NCI-H748 (cell line): ENCODE results near the gene AREG.

Experiments used
- DNase-seq: peaks from one replicate; lab custom pipeline; 2025; ENCODE audit not compliant: unreplicated experiment; lab: John Stamatoyannopoulos, UW

The AREG gene

GRCh38 chr4:74456849-74457395, 12.0 kb downstream of the AREG start:
- DNase-seq: no peak

DNA sequence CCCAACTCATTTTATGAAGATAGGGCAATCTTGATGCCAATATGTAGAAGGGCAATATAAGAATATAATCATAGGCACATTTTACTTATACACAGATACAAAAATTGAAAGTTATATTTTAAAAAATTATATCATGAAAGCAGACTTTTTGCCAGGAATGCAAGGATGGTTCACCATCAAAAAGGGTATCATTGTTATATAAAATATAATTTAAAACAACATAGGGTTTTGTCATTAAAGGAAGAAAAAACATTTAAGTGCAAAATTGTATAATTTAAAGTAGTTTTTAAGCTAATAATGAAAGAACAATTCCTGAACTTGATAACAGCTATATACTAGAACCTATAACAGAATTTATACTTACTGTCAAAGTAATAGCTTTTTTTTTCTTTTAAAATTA, 15.9 kb downstream of the AREG start:
- no peak for DNase-seq

DNA sequence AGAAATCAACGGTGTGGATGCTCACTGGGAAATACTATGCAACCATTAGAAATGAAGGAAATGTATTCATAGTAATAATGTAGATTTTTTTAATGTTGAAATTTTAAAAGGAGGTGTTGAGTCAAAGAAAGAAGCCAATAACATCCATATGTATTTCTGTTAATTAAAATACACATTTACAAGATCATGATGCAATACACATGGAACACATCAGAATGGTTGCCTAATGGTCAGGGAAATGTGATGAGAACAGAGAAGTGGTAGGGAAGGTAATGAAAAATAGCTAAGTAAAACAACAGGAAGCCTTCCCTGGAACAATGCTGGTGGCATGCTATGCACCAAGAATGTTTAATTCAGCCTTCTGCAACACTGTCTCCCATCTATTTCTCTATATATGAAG, 18.2 kb downstream of the AREG start:
- no peak for DNase-seq

GRCh38 chr4:74464291-74464690, 19.4 kb downstream of the AREG start:
- DNase-seq: no peak

DNA sequence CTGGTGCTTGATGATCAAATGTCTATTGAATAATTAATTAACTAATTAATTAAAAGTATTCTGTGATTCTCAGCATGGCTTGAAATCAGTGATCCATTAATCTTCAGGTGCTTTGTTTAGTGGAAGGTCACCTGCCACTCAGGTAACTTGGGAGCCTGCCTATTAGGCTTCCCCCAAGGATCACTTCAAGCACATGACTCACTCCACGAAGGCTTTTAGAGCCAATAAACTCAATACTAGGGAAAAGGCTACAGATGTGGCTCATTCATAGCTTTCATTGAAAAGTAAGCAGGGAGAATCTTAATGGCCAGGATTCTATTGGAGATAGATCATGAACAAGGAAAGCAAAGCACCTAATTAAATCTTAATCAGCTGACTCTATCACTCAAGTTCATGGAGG, 21.3 kb downstream of the AREG start:
- DNase-seq: no peak

DNA sequence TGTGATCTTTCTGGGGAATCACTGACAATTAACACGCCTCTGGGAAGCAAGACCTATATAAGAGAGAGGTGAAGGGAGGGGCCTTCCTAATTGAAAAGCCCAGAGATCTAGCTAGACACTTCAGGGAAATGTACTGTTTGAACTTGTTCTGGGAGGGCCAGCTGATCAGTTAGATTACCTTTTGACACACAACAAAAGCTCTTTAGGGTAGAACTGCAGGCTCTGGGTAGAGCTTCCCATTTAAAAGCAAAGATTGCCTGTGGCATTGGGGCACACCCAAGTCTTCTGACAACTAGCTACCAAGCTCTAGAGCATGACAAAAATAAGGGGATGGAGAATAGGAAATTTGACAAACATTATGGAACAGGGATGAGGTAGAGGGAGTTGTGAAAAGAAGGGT, 26.3 kb downstream of the AREG start:
- no peak for DNase-seq

DNA sequence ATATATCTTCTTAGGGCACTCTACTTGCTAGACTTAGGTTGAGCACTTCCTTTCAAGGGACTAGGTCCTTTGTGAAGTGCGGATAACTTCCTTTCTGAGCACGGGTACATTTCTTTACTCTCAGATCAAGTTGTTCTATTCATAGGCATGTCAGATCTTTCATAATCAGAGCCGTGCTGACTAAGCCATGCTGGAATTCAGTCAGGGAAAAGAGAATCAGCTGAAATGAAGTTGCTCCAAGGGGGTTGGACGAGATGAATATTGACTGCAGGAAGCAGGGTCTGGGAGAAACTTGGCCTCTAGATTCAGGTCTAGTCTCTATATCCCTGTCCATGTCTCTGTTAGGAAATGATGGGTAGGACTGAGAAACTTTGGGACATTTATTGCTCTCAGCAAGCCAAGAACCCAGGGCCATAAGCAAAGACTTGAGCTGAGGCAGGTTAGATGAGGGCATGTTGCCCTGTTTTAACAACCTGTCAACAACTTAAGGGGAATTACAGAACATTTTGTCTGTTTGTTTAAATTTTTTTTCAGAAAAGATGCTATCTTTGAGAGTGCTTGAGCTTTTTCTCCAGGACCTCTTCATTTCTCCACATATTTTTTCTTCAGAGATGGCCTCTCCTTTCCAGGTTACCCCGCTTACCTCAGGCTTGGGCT, 28.3 kb downstream of the AREG start:
- no peak for DNase-seq

- DNase-seq: no peak
Observed at GRCh38 chr4:74474345-74475090, 29.6 kb downstream of the AREG start.

GRCh38 chr4:74475091-74475800, 30.3 kb downstream of the AREG start:
- DNase-seq: no peak

DNA sequence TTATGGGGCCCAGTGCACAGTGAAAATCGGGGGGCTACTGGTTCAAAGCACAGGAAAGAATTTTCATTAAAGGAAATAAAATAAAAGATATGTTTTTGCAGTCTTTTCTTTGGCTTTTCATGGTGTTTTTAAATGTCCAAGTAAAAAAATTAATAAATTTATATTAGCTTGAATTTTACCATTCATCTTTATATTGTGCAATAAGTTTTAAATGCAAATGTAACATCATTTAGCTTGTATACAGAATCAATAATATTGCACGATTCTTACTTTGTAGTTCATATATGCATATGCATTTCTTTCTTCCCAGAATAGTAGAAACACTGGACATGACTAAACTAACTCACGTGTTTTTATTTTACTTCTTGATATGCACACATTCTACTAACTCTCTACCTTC, 31.0 kb downstream of the AREG start:
- no peak for DNase-seq

DNA sequence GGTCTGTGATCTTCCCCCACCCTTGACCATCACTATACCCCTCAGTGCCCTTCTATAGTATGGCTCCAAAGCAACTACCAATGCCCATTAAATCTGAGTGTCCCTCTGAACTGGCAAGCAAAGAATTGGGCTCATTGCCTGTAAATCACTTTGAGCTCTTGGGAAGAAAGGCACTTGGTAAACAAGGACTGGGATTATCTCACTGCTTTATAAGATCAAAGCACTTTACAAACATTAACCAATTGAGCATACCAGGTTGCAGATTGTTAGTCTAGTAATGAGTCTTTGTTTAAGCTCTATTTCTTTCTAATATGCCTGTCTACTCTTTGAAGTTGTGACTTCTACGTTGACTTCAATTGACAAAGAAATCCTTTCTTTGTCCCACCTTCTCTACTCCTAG, 34.1 kb downstream of the AREG start:
- no peak for DNase-seq

DNA sequence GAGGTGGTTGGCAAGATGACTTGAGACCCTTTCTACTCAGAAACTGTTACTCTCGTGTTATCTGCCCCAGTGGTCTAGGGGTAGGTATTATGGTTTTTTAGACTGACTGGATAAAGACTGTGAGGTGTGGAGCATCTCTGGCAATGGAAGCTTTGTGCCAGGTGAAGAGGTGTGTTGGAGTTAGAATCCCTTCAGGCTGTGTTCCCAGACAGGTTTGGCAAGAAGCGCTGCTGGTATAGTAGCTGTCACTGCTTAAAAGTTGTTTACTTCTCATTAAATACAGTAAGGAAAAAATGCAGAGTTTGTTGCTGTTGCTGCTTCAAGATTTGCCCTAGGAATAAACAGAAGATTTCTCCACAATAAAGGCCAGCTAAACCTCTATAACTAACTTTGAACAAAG, 35.3 kb downstream of the AREG start:
- DNase-seq: no peak

DNA sequence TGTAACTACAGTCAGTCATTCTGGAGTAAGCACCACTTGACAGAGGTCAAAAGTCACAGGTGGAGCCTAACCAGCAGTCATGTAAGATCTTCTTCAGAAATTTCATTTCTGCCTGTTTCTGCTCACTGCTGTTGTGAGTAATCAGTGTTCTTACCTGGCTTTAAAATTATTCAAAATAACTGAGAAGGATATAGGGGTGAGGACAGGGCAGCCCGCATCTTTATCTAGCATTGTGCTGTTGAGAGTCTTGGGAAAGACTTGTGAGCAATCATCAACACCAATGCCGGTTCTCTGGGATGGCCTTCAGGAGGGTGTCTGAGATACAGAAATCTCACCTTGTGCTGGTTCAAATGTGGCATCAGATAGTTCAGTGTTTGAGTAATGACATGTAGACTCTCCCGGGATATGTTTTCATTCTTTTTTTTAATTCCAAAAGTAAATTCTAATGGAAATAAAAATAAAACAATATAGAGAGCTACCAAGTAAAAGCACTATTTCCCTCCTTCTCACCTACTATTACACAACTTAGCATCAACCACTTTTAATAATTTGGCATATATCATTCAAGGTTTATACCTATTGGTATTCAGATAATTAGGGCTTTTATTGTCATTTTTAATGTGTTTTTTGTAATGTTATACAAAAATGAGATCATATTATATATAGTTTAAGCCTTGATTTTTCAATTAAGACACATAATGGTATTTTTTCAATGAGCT, 37.1 kb downstream of the AREG start:
- DNase-seq: no peak

- DNase-seq: no peak
Observed at GRCh38 chr4:74483226-74483911, 38.4 kb downstream of the AREG start.

DNA sequence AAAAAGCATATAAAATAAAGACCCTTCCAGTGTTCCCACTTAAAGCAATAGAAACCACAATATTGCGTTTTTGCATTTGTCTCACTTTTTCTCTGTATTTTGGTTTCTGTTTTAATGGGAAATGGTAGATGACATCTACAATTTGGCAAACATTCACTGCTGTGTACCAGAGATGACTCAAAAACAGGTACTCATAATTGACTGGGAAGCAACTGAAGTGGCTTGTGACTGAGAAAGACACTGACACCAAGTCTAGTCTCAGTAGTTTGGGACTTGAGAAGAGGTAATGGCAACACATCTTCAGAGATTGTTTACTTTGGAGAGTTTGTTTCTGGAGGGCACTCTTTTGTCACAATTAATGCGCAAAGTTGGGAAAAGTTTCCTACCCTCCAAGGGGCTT, 42.0 kb downstream of the AREG start:
- DNase-seq: no peak

DNA sequence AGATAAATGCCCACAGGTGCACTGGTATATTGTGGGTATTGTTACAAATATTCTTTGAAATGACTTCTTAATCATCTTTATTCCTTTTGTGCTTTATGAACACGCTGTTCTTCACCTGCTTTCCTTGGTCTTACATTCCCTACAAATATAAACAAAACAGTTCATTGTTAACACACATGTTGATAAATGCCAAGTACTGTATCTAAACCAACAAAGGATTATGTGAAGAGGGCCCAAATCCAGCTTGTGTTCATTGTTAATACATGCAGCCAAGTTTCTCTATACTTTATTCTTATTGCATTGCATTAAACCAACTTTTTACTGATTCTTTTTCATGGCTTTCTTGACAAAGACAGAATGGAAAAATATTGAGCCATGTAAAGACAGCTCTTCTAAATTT, 42.8 kb downstream of the AREG start:
- no peak for DNase-seq

GRCh38 chr4:74490736-74491135, 45.8 kb downstream of the AREG start:
- no peak for DNase-seq

DNA sequence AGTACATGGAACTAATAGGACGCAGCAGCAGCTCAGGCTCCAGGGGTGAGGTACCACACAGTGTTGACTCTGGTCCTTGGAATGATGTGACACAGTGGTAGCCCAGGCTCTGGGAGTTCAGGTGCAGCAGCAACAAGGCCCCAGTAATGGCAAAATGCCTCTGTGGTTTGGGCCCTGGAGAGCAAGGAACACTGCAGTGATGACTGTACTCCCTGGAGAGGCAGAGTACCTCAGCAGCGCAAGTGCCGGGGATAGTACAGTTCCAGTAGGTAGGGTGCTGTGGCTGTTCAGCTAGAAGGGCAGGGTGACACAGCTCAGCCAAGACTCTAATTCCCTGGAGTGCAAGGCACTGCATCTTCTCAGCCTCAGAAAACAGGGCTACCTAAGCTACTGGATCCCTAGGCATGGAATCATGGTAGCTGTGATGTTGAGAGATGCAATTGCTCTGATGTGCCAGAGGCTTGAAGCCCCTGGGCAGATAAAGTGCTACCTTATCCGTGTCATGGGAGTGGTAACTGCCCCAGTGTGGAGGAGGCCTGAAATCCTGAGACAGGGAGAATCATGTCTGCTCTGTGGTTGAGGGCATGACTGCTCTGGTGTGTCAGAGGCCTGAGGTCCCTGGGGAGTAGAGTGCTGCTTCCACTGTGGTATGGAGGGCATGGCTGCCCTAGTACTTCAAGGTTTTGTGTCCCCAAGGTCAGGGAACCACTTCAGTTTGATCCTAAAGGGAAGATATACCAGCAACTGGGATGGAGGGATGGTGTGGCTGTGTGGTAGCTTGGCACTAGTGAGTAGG, 55.2 kb downstream of the AREG start:
- DNase-seq: no peak

- DNase-seq: no peak
Observed at GRCh38 chr4:74501579-74501978, 56.6 kb downstream of the AREG start.

DNA sequence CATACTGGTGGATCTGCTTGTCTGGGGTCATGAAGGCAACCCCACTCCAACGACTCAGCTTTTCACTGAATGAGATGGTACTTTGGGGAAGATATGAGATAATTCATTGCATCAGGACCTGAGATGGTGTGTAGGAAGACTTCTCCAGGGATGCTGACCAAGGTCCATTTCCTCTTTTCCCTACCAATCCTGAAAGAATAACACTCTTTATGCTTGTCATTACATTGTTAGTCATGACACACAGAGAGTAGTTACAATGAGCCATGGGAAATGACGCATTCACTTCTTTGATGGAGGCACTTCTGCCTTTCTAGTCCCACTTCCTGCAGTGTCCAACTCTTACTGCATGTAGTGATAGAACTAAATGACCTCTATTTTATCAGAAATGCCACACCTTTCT, 58.6 kb downstream of the AREG start:
- DNase-seq: no peak
